Measurements from ENCODE around the gene MATN3. TPM values are rescaled to one million over a fixed set of nuclear protein-coding genes. Genes with fewer than 3 reads are reported as not detected.

The MATN3 gene
- total and polyA plus RNA-seq, 2 of the 13 experiments (the other 11 are each of a cell fraction or from before 2014, with no cell fraction given): 36.1 to 208 TPM

- TF ChIP-seq HINFP (CRISPR knock-in tag; IDR thresholded peaks at IDR 0.05; ENCODE audit: low read depth) (no peak), ZNF792 (CRISPR knock-in tag; IDR thresholded peaks at IDR 0.05) (no peak), CENPX (CRISPR knock-in tag; IDR thresholded peaks at IDR 0.05) (no peak), BATF2 (CRISPR knock-in tag; IDR thresholded peaks at IDR 0.05) (no peak), ZNF230 (CRISPR knock-in tag; IDR thresholded peaks at IDR 0.05) (peak; percentile 26; the same call in 1 of the 2 replicates), USF2 (IDR thresholded peaks at IDR 0.05; ENCODE audit: low read depth, low read length) (no peak), USF2 (CRISPR knock-in tag; IDR thresholded peaks at IDR 0.05; ENCODE audit: borderline replicate concordance) (no peak), NAIF1 (CRISPR knock-in tag; IDR thresholded peaks at IDR 0.05; ENCODE audit: borderline replicate concordance) (no peak), CSRNP1 (CRISPR knock-in tag; IDR thresholded peaks at IDR 0.05) (no peak), ZNF326 (CRISPR knock-in tag; IDR thresholded peaks at IDR 0.05; ENCODE audit: borderline replicate concordance) (no peak), HMGA1 (CRISPR knock-in tag; conservative IDR thresholded peaks at IDR 0.05) (no peak), MATR3 (CRISPR knock-in tag; IDR thresholded peaks at IDR 0.05) (no peak), ATAD3A (CRISPR knock-in tag; IDR thresholded peaks at IDR 0.05) (no peak), FOXO4 (CRISPR knock-in tag; conservative IDR thresholded peaks at IDR 0.05) (0 out of 2 replicates have a peak, but pooled peaks have one; percentile 52), ZFP41 (CRISPR knock-in tag; IDR thresholded peaks at IDR 0.05; ENCODE audit: borderline replicate concordance) (0 out of 2 replicates have a peak, but pooled peaks have one; percentile 5), ZNF770 (CRISPR knock-in tag; IDR thresholded peaks at IDR 0.05) (no peak; the same call in 1 of the 2 replicates), PAWR (CRISPR knock-in tag; IDR thresholded peaks at IDR 0.05; ENCODE audit: borderline replicate concordance) (0 out of 2 replicates have a peak, but pooled peaks have one; percentile 4), FOXK2 (IDR thresholded peaks at IDR 0.05) (0 out of 2 replicates have a peak, but pooled peaks have one; percentile 16), ZNF275 (CRISPR knock-in tag; IDR thresholded peaks at IDR 0.05; ENCODE audit: borderline replicate concordance) (no peak), ZNF263 (CRISPR knock-in tag; IDR thresholded peaks at IDR 0.05) (peak; percentile 75)
Measured at GRCh38 chr2:19989342-19989666, 23.2 kb downstream of the MATN3 start (continued).

Measured in HepG2 (cell line).